Stimulated activated CD4-positive, alpha-beta T cell treated with anti-CD3 and anti-CD28 coated beads, Interleukin-4, amount 100 ng/mL, for 1 hour (primary cell): ENCODE results near the gene SOWAHC.

ENCODE experiments used
- DNase-seq: peaks from one replicate; pipeline ENCODE4 v3.0.0-alpha.2; 2020

Gene SOWAHC

DNA sequence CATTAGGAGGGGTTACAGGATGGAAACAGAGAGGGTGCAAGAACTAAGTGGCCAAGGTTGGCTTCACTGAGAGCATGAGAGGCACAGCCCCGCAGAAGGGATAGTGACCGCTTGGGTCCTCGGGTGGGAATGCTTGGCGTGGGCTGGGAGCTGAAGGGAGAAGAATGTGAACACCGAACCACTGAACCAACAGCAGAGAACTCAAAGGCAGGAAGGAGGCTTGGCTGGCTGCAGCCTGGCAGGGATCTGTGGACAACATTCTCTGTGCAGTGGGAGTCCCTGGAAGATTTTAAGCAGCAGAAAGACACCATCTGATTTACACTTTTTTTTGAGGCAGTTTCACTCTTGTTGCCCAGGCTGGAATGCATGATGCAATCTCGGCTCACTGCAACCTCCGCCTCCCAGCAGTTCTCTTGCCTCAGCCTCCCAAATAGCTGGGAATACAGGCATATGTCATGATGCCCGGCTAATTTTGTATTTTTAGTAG, 33.9 kb downstream of the SOWAHC start:
- no peak for DNase-seq

DNA sequence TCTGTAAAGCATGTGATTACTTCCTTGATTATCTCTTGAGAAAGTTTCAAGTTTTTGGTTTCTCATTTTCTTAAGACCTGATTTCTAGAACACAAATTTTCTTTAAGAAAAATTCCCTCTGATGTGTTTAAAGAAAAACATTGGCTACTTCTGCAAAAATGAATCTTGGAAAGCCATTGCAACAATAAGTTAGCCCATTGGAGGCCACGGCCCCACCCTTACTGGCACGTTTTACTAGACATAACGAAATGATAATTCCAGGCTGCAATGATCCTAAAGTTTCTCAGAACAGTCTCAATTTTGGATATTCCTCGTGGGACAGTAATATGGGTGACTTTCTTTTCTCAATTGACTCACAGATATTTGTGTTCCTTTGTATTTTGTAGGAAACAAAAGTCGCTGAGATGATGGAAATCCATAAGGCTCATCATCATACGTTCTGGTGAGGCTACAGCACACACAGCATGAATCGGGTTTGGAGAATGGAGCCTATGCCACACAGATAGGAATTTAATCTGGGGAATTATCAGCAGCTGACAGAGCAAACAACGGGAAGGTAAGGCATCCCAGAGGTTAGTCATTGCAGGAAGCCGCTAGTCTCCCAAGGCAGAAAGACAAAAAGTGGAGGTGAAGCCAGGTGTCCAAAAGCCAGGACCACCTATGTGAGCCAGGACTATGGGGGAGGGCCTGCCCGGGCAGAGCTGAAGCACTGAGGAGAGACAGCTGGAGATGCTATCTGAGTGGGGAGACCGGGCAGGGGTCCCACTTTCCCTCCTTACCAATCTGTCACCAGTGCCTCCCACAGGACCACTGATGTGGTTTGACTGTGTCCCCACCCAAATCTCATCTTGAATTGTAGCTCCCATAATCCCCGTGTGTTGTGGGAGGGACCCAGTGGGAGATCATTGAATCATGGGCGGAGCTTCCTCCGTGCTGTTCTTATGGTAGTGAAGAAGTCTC, 35.9 kb downstream of the SOWAHC start:
- DNase-seq, result no peak

DNA sequence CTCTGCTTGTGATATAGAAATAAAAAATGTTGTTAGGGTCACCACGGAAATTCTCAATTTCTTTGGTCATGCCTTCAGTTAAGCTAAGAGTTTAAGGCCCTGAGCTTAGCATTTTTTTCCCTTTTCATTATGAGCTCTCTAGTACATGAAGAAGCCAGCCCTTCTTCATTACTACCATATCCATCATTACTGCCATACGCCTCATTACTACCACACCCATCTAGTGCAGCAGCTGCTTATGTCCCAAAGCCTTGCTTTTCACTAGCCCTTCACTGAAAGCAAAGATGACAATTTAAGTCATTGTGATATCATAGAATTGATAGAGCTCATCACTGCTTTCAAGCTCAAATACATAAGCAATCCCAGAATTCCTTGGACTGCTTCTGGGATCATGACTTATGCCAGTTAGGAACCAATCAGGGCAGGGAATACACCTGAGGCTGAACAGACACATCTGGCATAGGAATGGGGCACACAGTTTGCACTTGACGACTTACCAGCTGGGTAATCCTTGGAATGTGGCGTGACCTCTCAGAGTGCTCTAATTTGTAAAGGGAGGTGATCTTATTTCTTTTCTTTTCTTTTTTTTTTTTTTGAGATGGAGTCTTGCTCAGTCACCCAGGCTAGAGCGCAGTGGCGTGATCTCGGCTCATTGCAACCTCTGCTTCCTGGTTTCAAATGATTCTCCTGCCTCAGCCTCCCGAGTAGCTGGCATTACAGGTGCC, 40.3 kb downstream of the SOWAHC start:
- no peak for DNase-seq

DNA sequence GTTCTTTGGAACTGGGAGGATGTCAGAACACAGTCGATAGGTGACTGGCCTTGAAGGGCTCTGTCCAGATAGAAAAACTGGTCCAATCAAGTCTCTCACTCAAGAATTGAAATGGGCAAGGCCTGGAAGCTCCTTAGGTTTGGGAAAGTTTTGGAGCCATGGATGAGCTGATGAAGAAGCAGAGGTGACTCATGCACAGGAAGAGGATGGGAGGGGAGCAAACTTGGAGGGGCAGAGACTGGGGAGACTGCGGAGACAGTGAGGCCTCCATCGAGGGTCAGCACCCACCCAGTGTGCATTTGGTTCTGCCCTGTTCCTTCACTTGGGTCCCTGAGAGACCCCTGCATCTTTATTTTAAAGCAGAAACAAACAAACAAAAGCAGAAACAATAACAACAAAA, 41.1 kb downstream of the SOWAHC start:
- DNase-seq, result no peak

DNA sequence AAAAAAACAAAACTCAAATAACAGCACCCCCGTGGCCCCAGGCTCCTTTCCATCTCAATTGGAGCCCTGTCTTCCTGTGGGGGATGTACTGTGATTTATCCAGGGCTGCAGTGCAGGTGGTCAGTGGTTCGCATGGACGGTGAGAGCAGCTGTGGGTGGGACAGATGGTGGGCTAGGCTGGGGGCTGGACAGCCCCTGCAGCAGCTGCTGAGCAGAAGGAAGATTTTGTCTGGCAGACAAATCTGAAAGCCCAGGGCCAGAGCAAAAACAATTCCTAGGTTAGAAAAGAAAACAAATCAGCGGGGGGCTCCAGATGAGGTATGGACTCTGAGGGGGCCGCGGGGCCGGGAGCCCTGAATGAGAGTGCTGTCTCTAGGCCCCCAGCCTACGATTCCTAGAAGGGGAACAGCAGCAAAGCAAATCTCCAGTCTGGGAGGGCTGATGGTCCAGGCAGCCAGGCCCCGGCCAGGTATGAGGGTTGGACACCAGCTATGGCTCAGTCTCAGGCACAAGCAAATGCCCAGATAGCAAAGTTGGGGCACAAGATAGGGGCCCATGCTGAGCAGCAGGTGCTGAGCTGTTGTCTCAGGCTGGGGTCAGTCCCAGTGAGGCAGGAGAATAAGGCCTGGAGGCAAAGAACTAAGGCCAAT, 45.4 kb downstream of the SOWAHC start:
- DNase-seq, result no peak

DNA sequence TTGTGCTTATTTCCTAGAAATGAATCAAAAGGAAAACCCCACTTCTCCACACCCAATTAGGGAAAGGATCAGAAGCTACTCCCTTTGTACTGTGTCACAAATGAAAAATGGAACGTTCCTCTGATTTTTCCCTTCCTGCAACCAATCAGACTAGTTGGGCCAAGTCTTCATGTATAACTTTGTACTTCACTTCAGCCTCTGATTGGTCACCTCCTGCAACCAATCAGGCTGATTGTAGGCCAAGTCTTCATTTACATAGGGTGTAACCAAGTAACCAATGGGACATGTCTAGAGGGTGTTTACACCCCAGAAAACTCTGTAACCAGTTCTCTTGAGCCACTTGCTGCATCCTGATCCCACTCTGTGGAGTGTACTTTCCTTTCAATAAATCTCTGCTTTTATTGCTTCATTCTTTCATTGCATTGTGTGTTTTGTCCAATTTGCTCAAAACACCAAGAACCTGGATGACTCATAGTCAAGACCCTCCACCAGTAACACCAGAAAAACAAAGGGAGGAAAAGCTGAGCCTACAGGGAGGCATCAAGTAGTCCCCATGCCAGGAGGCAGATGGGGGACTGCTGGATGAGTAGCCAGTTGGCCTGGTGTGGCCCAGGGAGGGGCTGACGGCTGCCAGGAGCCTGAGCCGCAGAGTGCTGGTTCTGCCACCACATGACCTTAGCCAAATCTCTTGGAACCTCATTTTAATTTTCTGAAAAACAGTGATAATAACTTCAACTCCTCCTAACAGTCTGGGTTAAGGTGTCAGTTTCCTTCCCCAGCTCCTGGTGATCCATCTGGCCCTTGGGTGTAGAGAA, 46.1 kb downstream of the SOWAHC start:
- DNase-seq, result no peak

DNA sequence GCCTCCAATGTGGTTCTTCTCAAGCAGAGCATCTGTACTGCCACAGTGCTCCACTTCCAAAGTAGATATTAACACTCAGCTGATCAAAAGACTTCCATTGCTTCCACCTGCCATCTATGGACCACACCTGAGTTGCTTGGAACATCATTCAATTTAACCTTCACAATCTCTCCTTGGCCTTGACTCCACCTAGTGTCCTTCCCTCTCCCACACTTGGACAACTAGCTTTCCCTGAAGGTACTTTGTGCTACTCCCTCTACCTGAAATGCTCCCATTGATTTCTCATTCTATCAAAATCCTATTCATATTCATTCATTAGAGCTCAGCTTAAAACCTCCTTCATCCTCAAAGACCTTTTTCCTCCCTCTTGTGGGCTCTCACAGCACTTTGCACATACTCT, 48.7 kb downstream of the SOWAHC start:
- DNase-seq, result no peak

DNA sequence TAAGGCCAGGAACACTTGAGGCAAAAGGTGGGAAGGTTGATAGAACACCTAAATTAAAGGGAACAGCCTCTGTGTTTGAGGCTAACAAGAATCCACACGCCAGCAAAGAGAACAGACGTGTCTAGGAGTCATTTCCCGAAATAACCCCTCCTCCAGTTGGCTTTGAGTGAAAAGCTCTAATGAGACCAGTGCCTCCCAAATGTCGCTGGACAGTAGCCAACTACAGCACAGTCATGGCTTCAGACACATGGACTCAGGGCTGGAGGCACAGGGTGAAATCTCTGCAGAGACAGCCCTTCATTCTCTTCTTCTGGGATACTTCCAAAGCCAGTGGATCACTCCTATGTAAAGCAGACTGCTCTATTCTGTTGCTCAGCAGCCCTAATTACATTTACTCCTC, 49.6 kb downstream of the SOWAHC start:
- DNase-seq, result no peak

DNA sequence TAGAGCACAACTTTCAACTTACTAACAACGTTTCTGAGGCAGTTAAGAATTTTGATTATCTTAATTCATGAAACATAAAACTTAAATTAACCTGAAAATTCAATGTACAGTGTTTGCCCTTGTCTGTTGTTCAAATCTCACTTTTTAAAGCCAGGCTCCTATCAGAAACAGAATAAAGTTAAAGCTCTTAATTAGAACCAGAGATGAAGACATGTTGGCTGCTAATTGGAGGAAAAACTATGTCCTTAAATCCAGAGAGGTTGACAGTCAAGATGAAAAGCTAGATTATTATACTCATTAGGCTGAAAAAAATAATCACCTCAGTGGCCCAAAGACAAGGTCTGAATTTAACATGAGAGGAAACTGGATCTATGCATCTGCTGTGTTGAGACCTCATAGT, 52.3 kb downstream of the SOWAHC start:
- no peak for DNase-seq
